Lung (tissue), 12 donors: ENCODE data around the gene KLHL29. TPM values are rescaled to one million over a fixed set of nuclear protein-coding genes. Genes with fewer than 3 reads are reported as not detected.

Experiments
- ATAC-seq: fragments of 200-7000 bp; cut with Tn5 transposase; one replicate; pipeline ENCODE4 v1.9.1; 2020; ENCODE audit warnings: moderate number of reproducible peaks; ENCODE audit not compliant: insufficient read depth, low FRiP score
- DNase-seq, 3 donors: peaks; one replicate each; pipeline ENCODE4 v3.0.0-alpha.2; 2013 to 2017
- H3K27ac ChIP-seq, 2 donors: one replicate each; pipeline ENCODE4 v1.5.1; 2013; ENCODE audit warnings: mild to moderate bottlenecking in 2 of 2, moderate library complexity in 2 of 2, control low read depth in 1 of 2, inconsistent platforms in 1 of 2, low read depth in 1 of 2, low read length in 1 of 2
- H3K27me3 ChIP-seq, 3 donors: one replicate each; pipeline ENCODE4 v1.5.1; 2013; ENCODE audit warnings: low read length in 2 of 3; ENCODE audit not compliant: control insufficient read depth in 3 of 3, insufficient read depth in 3 of 3
- H3K36me3 ChIP-seq, 4 donors: one replicate each; pipeline ENCODE4 v1.5.1; 2013; ENCODE audit warnings: low read length in 4 of 4, mild to moderate bottlenecking in 1 of 4, moderate library complexity in 1 of 4; ENCODE audit not compliant: control insufficient read depth in 4 of 4, insufficient read depth in 4 of 4
- H3K4me1 ChIP-seq, 5 donors: one replicate each; pipeline ENCODE4 v1.5.1; 2013; ENCODE audit warnings: low read length in 5 of 5, mild to moderate bottlenecking in 2 of 5, moderate library complexity in 1 of 5; ENCODE audit not compliant: control insufficient read depth in 5 of 5, insufficient read depth in 5 of 5
- H3K4me3 ChIP-seq: one replicate; pipeline ENCODE4 v1.5.1; 2013; ENCODE audit warnings: mild to moderate bottlenecking, control low read depth, moderate library complexity
- H3K9ac ChIP-seq, 2 donors: one replicate each; pipeline ENCODE4 v1.5.1; 2013; ENCODE audit warnings: low read length in 2 of 2, control low read depth in 1 of 2; ENCODE audit not compliant: insufficient read depth in 1 of 2
- H3K9me3 ChIP-seq, 4 donors: one replicate each; pipeline ENCODE4 v1.5.1; 2013; ENCODE audit warnings: low read length in 3 of 4, mild to moderate bottlenecking in 1 of 4, moderate library complexity in 1 of 4; ENCODE audit not compliant: control insufficient read depth in 4 of 4, insufficient read depth in 3 of 4
- WGBS, 2 donors: extraction: QIAGEN DNeasy Blood & Tissue Kit; methylation state at CpG; one replicate each; pipeline ENCODE4 v1.1.7; 2013; 5-methylcytosine and 5-hydroxymethylcytosine counted together
- polyA plus RNA-seq, 2 donors: library from polyadenylated mRNA; stranded (reverse); fragments of 200-250 nt; gene quantifications; one replicate each; pipeline ENCODE4 v1.2.1, GENCODE V29; 2013
- total RNA-seq, 2 donors: library from RNA; depleted of rRNA in 1 of 2; stranded (reverse); fragments of >200 nt in 1 of 2; gene quantifications; one replicate each; pipeline ENCODE4 v1.2.1, GENCODE V29; 2014 to 2021
- TF ChIP-seq, protein P1 (sequence below): IDR thresholded peaks from 2 replicates; pipeline ENCODE4 v1.5.1; 2012; ENCODE audit warnings: mild to moderate bottlenecking; ENCODE audit errors: control extremely low read depth, extremely low read depth
- donor health status: control.
- donor health status: control.
- donor health status: Bipolar disorder and iron deficiency.
- donor health status: healthy.
- donor health status: DM: yes; HTN: yes; CAD: no.

Gene KLHL29
- total and polyA plus RNA-seq, 4 donors = 2.7 to 16.2 (median 3.5) TPM

DNA sequence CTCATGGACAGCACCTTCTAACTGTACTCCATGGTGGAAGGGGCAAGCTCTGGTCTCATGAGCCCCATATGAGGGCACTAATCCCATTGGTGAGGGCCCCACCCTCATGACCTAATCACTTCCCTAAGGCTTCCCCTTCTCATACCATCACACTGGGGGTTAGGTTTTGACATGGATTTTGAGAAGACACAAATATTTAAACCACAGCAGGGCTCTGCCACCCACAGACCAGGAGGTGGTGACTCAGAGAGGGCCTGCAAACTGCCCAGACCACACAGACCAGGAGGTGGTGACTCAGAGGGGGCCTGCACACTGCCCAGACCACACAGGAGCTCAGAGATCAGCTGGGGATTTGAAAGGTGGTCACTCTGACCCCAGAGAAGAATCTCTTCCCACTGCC lies 222.0 kb downstream of the KLHL29 start:
- Histone ChIP-seq H3K9me3 (peaks cover 0 to 14% (median 4%) of the 10 kb centered on the region in 4 donors), H3K36me3 (no peaks in the 10 kb centered on the region), H3K27me3 (no peaks in the 10 kb centered on the region), H3K9ac (no peak overlapping the region), H3K4me3 (no peak overlapping the region), H3K27ac (no peak overlapping the region), H3K4me1 (no peaks in the 10 kb centered on the region)
- ATAC-seq = no peak
- TF ChIP-seq, protein P1, sequence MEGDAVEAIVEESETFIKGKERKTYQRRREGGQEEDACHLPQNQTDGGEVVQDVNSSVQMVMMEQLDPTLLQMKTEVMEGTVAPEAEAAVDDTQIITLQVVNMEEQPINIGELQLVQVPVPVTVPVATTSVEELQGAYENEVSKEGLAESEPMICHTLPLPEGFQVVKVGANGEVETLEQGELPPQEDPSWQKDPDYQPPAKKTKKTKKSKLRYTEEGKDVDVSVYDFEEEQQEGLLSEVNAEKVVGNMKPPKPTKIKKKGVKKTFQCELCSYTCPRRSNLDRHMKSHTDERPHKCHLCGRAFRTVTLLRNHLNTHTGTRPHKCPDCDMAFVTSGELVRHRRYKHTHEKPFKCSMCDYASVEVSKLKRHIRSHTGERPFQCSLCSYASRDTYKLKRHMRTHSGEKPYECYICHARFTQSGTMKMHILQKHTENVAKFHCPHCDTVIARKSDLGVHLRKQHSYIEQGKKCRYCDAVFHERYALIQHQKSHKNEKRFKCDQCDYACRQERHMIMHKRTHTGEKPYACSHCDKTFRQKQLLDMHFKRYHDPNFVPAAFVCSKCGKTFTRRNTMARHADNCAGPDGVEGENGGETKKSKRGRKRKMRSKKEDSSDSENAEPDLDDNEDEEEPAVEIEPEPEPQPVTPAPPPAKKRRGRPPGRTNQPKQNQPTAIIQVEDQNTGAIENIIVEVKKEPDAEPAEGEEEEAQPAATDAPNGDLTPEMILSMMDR = no peak
- no peak for DNase-seq

DNA sequence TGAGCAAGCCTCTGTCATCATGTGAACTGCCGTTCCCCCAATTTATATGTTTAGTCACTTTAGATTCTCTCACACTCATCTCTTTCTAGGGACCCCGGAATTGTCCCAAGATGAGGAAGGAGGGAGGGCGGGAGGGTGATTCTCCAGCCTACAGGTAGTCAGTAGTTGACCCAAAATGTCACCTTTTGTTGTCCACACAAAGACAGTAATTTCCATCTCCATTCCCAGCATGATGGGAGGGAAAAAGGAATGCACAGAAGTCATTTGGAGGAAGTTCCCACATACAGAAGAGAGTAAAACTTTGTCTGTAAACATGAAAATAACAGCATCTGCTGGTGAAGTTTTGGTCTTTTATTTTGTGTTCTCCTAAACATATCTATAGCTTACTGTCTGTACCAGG lies 222.9 kb downstream of the KLHL29 start:
- Histone ChIP-seq H3K9me3 (peaks cover 0 to 16% (median 4%) of the 10 kb centered on the region in 4 donors), H3K27ac (no peak overlapping the region), H3K9ac (no peak overlapping the region), H3K4me1 (no peaks in the 10 kb centered on the region), H3K36me3 (no peaks in the 10 kb centered on the region), H3K4me3 (no peak overlapping the region), H3K27me3 (no peaks in the 10 kb centered on the region)
- TF ChIP-seq, protein P1 = no peak
- no peak for ATAC-seq
- DNase-seq = no peak
- WGBS, 2 donors = 72 to 86% methylated on average over 3 of the region's 3 CpGs

DNA sequence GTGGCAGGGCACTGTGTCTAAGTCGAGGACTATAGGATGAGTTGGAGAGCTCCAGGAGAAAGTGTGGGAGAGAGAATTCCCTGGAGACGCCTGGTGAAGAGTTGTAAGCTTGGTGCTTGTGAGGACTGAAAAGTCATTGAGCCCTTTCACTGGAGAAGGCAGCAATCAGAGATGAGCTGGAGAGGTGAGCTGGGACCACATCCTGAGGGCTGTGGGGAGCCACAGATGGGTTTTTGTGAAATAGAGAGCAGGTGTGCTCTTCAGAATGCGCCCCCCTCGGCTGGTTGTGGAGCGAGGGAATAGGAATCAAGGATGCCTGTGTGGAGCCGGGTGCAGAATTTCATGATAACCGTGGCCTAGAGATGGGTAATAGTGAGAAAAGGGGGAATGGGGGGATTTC lies 224.3 kb downstream of the KLHL29 start:
- H3K4me1 ChIP-seq = no peaks in the 10 kb centered on the region
- H3K27me3 ChIP-seq = no peaks in the 10 kb centered on the region
- H3K36me3 ChIP-seq = no peaks in the 10 kb centered on the region
- no peak overlapping the region for H3K27ac ChIP-seq
- ATAC-seq (no peak), DNase-seq (no peak)
- H3K9me3 ChIP-seq = peaks cover 0 to 16% (median 4%) of the 10 kb centered on the region in 4 donors
- H3K4me3 ChIP-seq = no peak overlapping the region
- WGBS, 2 donors = 88 to 89% methylated on average over 7 of the region's 7 CpGs
- TF ChIP-seq, protein P1 = no peak
- no peak overlapping the region for H3K9ac ChIP-seq

DNA sequence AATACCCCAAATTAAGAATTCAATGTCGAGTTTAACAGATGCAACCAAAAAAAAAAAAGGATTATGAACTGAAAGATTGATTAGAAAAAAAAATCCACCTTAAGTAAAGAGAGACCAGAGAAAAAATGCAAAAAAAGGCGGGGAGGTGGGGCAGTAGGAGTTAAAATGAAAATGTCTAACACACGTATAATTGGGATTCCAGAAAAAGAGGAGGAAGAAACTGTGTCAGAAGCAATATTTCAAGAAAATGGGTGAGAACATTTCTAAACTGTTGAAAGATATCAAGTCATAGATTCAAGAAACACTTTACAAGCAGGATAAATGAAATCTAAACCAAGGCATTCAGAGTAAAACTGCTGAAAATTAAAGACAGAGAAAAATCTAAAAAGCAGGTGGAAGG lies 226.9 kb downstream of the KLHL29 start:
- peaks cover 0 to 10% (median under 1%) of the 10 kb centered on the region in 4 donors for H3K9me3 ChIP-seq
- ATAC-seq (no peak), DNase-seq (no peak)
- TF ChIP-seq, protein P1 = no peak
- no peak overlapping the region for H3K4me3 ChIP-seq
- no peaks in the 10 kb centered on the region for H3K4me1 ChIP-seq
- no peaks in the 10 kb centered on the region for H3K27me3 ChIP-seq
- H3K36me3 ChIP-seq = no peaks in the 10 kb centered on the region
- H3K27ac ChIP-seq = no peak overlapping the region
- 92 to 95% methylated on average over 3 of the region's 3 CpGs for WGBS, 2 donors
- H3K9ac ChIP-seq = no peak overlapping the region
